ENCODE measurements around the gene MRI1.

Gene MRI1

GRCh38 chr19:13781547-13781946 lies 17.2 kb downstream of the MRI1 start:
- H3K9me3 ChIP-seq (ENCODE audit: insufficient read depth, low read length, severe bottlenecking), result no peaks in the 10 kb centered on the region
- H3K79me2 ChIP-seq (ENCODE audit: insufficient read depth, low read length), result peaks cover 11% of the 10 kb centered on the region
- TF ChIP-seq EZH2 (IDR thresholded peaks at IDR 0.05; ENCODE audit: borderline replicate concordance, low read depth, low read length, severe bottlenecking) (no peak), CTCF (IDR thresholded peaks at IDR 0.05; ENCODE audit: borderline replicate concordance, extremely low read depth, low read length, poor library complexity, severe bottlenecking) (no peak)
- DNase-seq, result no peak
- no peaks in the 10 kb centered on the region for H3K27me3 ChIP-seq (ENCODE audit: insufficient read depth, low read length, poor library complexity)
- peaks cover 28% of the 10 kb centered on the region for H3K36me3 ChIP-seq (ENCODE audit: insufficient read depth, low read length)
- H3K4me3 ChIP-seq (ENCODE audit: low read depth in 1 of 2, low read length in 2 of 2), result no peak overlapping the region
- H4K20me1 ChIP-seq (ENCODE audit: insufficient read depth, low read length), result peaks cover 21% of the 10 kb centered on the region
- peaks cover 13% of the 10 kb centered on the region for H3K4me1 ChIP-seq (ENCODE audit: insufficient read depth, low read length)
- H3K4me2 ChIP-seq (ENCODE audit: insufficient read depth, low read length), result no peak overlapping the region
- H3K27ac ChIP-seq (ENCODE audit: low read length), result no peak overlapping the region
- no peak for ATAC-seq (ENCODE audit: insufficient read depth, low read depth)
- H2AFZ ChIP-seq (ENCODE audit: low read depth, low read length), result no peak overlapping the region
- H3K9ac ChIP-seq (ENCODE audit: low read depth, low read length), result no peak overlapping the region

DNA sequence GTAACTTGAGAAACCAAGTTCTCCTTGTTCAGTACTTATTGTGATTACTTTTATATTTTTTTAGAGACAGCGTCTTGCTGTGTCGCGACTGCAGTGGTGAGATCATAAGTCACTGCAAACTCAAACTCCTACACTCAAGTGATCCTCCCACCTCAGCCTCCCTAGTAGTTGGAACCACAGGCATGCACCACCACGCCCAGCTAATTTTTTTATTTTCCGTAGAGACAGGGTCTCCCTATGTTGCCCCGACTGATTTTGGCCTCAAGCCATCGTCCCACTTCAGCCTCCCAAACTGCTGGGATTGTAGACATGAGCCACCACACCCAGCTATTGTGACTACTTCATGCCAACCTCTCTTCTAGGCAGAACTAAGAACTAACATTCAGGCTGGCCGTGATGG lies 18.2 kb downstream of the MRI1 start:
- H3K36me3 ChIP-seq (ENCODE audit: insufficient read depth, low read length), result peaks cover 19% of the 10 kb centered on the region
- no peak overlapping the region for H3K4me2 ChIP-seq (ENCODE audit: insufficient read depth, low read length)
- peaks cover 13% of the 10 kb centered on the region for H4K20me1 ChIP-seq (ENCODE audit: insufficient read depth, low read length)
- ATAC-seq (ENCODE audit: insufficient read depth, low read depth) (no peak), DNase-seq (no peak)
- no peaks in the 10 kb centered on the region for H3K9me3 ChIP-seq (ENCODE audit: insufficient read depth, low read length, severe bottlenecking)
- peaks cover 20% of the 10 kb centered on the region for H3K4me1 ChIP-seq (ENCODE audit: insufficient read depth, low read length)
- no peak overlapping the region for H3K4me3 ChIP-seq (ENCODE audit: low read depth in 1 of 2, low read length in 2 of 2)
- H3K9ac ChIP-seq (ENCODE audit: low read depth, low read length), result no peak overlapping the region
- H3K27ac ChIP-seq (ENCODE audit: low read length), result no peak overlapping the region
- no peak overlapping the region for H2AFZ ChIP-seq (ENCODE audit: low read depth, low read length)
- H3K27me3 ChIP-seq (ENCODE audit: insufficient read depth, low read length, poor library complexity), result no peaks in the 10 kb centered on the region
- TF ChIP-seq CTCF (IDR thresholded peaks at IDR 0.05; ENCODE audit: borderline replicate concordance, extremely low read depth, low read length, poor library complexity, severe bottlenecking) (no peak), EZH2 (IDR thresholded peaks at IDR 0.05; ENCODE audit: borderline replicate concordance, low read depth, low read length, severe bottlenecking) (no peak)
- 0 out of 2 replicates have a peak, but pooled peaks cover 2% of the 10 kb centered on the region for H3K79me2 ChIP-seq (ENCODE audit: insufficient read depth, low read length)

DNA sequence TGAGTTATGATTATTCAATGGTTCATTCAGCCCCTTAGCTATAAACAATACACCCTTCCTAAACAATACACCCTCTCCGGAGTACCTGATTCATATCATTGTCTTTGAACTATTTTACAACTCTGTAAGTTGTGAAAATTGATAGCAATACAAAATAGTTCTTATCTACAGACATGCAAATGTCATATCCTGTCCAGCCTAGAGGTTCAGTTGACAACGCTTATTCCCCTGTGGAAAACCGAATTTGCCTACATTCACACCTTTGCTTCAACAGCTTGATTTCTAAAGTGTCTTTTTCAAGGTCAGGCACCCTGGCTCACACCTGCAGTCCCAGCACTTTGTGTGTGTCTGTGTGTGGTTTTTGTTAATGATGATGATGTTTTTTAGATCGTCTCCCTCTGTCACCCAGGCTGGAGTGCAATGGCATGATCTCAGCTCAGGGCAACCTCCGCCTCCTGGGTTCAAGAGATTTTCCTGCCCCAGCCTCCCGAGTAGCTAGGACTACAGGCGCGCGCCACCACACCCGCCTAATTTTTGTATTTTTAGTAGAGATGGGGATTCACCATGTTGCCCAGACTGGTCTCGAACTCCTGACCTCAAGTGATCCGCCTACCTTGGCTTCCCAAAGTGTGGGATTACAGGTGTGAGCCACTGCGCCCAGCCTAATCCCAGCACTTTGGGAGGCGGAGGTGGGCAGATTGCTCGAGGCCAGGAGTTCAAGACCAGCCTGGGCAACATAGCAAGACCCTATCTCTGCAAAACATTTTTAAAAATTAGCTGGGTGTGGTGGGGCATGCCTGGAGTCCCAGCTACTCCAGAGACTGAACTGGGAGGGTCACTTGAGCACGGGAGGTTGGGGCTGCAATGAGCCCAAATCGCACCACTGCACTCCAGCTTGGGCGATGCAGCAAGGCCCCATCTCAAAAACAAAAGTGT lies 19.5 kb downstream of the MRI1 start:
- no peaks in the 10 kb centered on the region for H3K27me3 ChIP-seq (ENCODE audit: insufficient read depth, low read length, poor library complexity)
- H3K4me2 ChIP-seq (ENCODE audit: insufficient read depth, low read length), result no peak overlapping the region
- ATAC-seq (ENCODE audit: insufficient read depth, low read depth) (no peak), DNase-seq (no peak)
- H3K36me3 ChIP-seq (ENCODE audit: insufficient read depth, low read length), result peaks cover 6% of the 10 kb centered on the region
- no peak overlapping the region for H2AFZ ChIP-seq (ENCODE audit: low read depth, low read length)
- H3K9ac ChIP-seq (ENCODE audit: low read depth, low read length), result no peak overlapping the region
- H3K27ac ChIP-seq (ENCODE audit: low read length), result no peak overlapping the region
- H4K20me1 ChIP-seq (ENCODE audit: insufficient read depth, low read length), result 0 out of 2 replicates have a peak, but pooled peaks cover under 1% of the 10 kb centered on the region
- no peak overlapping the region for H3K4me3 ChIP-seq (ENCODE audit: low read depth in 1 of 2, low read length in 2 of 2)
- no peaks in the 10 kb centered on the region for H3K9me3 ChIP-seq (ENCODE audit: insufficient read depth, low read length, severe bottlenecking)
- TF ChIP-seq EZH2 (IDR thresholded peaks at IDR 0.05; ENCODE audit: borderline replicate concordance, low read depth, low read length, severe bottlenecking) (no peak), CTCF (IDR thresholded peaks at IDR 0.05; ENCODE audit: borderline replicate concordance, extremely low read depth, low read length, poor library complexity, severe bottlenecking) (no peak)
- H3K79me2 ChIP-seq (ENCODE audit: insufficient read depth, low read length), result no peaks in the 10 kb centered on the region
- peaks cover 33% of the 10 kb centered on the region for H3K4me1 ChIP-seq (ENCODE audit: insufficient read depth, low read length)

Measured in DND-41 (cell line).